ENCODE measurements around the gene RTTN. TPM values are rescaled to one million over a fixed set of nuclear protein-coding genes. Genes with fewer than 3 reads are reported as not detected.

Gene RTTN
- total and polyA plus RNA-seq, 2 of the 4 experiments (the other 2 are of a cell fraction), result 5.8 to 19.9 TPM

GRCh38 chr18:70046207-70046606 lies 159.3 kb downstream of the RTTN start:
- Histone ChIP-seq H3K18ac (ENCODE audit: low read depth, low read length) (peak overlapping the region; percentile 57), H2AK9ac (replicated peaks; ENCODE audit: low read depth, low read length, poor library complexity) (no peak overlapping the region), H2AK5ac (ENCODE audit: low read depth, low read length) (peak overlapping the region; percentile 60; the same call in 1 of the 2 replicates), H3K4me3 (ENCODE audit: insufficient read depth, low read depth, low read length) (no peak overlapping the region), H4K20me1 (ENCODE audit: insufficient read depth, low read length) (no peaks in the 10 kb centered on the region), H3K23ac (ENCODE audit: low read depth, low read length) (no peak overlapping the region), H2AFZ (replicated peaks; ENCODE audit: low read length, poor library complexity) (peak overlapping the region; percentile 44), H3K56ac (ENCODE audit: extremely low read depth, insufficient read depth, low read length) (no peak overlapping the region), H3K27ac (ENCODE audit: insufficient read depth, low read length) (peak overlapping the region; percentile 30), H3K27me3 (ENCODE audit: control insufficient read depth, insufficient read depth, low read length) (no peaks in the 10 kb centered on the region), H3K9me3 (ENCODE audit: control insufficient read depth, insufficient read depth, low read length) (no peaks in the 10 kb centered on the region), H3K4me2 (ENCODE audit: low read depth, low read length) (no peak overlapping the region), H3K9me1 (ENCODE audit: insufficient read depth, low read length) (peaks cover 4% of the 10 kb centered on the region; the same call in 1 of the 2 replicates), H3K4ac (ENCODE audit: low read depth, low read length) (peak overlapping the region; percentile 86), H4K5ac (ENCODE audit: low read depth, low read length) (peak overlapping the region; percentile 94; the same call in 1 of the 2 replicates), H3K79me1 (ENCODE audit: low read depth in 1 of 2, low read length in 2 of 2) (peaks cover 0 to 13% of the 10 kb centered on the region in 2 experiments; a peak in 2 of 4 replicates), H2BK15ac (ENCODE audit: low read depth, low read length) (peak overlapping the region; percentile 49; the same call in 2 of the 3 replicates), H3K9ac (ENCODE audit: low read depth, low read length) (no peak overlapping the region), H3K14ac (replicated peaks; ENCODE audit: low read depth, low read length) (peak overlapping the region; percentile 70), H3K36me3 (ENCODE audit: control insufficient read depth, insufficient read depth, low read length) (no peaks in the 10 kb centered on the region; the same call in 1 of the 2 replicates), H2BK20ac (ENCODE audit: low read depth, low read length) (peak overlapping the region; percentile 78; the same call in 1 of the 2 replicates), H4K8ac (ENCODE audit: low read depth in 2 of 2, low read length in 2 of 2) (peak overlapping the region; percentile 46 to 75), H3K4me1 (ENCODE audit: control insufficient read depth, insufficient read depth, low read length) (peaks cover 9% of the 10 kb centered on the region), H2BK120ac (ENCODE audit: low read depth, low read length) (peak overlapping the region; percentile 78), H4K91ac (ENCODE audit: insufficient read depth, low read depth, low read length) (peak overlapping the region; percentile 76), H2BK5ac (ENCODE audit: low read depth, low read length, poor library complexity, severe bottlenecking) (peak overlapping the region; percentile 99)
- intact Hi-C loops (cut with micrococcal nuclease) (loop anchor here (10.0 kb wide), 1 partner anchor 201 kb away; no protein-coding TSS in a partner anchor), dilution Hi-C loops (cut with HindIII; ENCODE audit: low sequenced_read_pairs, unreplicated experiment) (no loop called here), in situ Hi-C loops (cut with MboI; ENCODE audit: low sequenced_read_pairs) (no loop called here)
- DNase-seq (no peak), ATAC-seq (ENCODE audit: low read depth) (no peak)
- no peak for TF ChIP-seq MAFK (IDR thresholded peaks at IDR 0.05; ENCODE audit: low read depth, low read length)
- no TSS peak for BruUV-seq (replicated peaks)
- no CpG with 5 or more reads among the region's 2 CpGs for WGBS, 2 experiments (ENCODE audit: extremely low coverage in 2 of 2, insufficient read length in 1 of 2)
- CTCF ChIA-PET, result no interaction called here
- POLR2A ChIA-PET (ENCODE audit: unreplicated experiment), result no interaction called here
